Hair follicular keratinocyte (primary cell): ENCODE data around the gene TMEM30B. TPM values are rescaled to one million over a fixed set of nuclear protein-coding genes. Genes with fewer than 3 reads are reported as not detected.

ENCODE experiments used
- total RNA-seq: library from RNA; depleted of rRNA; stranded (reverse); fragments of >200 nt; gene quantifications from 2 replicates; pipeline ENCODE4 v1.2.3, GENCODE V29; 2015

TMEM30B gene
- 13.0 and 14.8 TPM in 2 replicates for total RNA-seq

GRCh38 chr14:61281186-61281947 is at the start of gene TMEM30B:
Gene TMEM30B (minus strand): TSS chr14:61281338. CDS start chr14:61281147, 191 bp downstream.

GRCh38 chr14:61321385-61322010 is 40.4 kb upstream of the TMEM30B start, which contains the start of gene PRKCH:
Gene PRKCH (plus strand): TSS chr14:61321579. CDS start chr14:61322102, 523 bp downstream.

Other genes starting within 250 kb of the TMEM30B start
- gene PRKCH, start 40.2 kb upstream of the TMEM30B start, total RNA-seq = 10.9 and 11.2 TPM in 2 replicates